Measurements from ENCODE around the gene LYST.

DNA sequence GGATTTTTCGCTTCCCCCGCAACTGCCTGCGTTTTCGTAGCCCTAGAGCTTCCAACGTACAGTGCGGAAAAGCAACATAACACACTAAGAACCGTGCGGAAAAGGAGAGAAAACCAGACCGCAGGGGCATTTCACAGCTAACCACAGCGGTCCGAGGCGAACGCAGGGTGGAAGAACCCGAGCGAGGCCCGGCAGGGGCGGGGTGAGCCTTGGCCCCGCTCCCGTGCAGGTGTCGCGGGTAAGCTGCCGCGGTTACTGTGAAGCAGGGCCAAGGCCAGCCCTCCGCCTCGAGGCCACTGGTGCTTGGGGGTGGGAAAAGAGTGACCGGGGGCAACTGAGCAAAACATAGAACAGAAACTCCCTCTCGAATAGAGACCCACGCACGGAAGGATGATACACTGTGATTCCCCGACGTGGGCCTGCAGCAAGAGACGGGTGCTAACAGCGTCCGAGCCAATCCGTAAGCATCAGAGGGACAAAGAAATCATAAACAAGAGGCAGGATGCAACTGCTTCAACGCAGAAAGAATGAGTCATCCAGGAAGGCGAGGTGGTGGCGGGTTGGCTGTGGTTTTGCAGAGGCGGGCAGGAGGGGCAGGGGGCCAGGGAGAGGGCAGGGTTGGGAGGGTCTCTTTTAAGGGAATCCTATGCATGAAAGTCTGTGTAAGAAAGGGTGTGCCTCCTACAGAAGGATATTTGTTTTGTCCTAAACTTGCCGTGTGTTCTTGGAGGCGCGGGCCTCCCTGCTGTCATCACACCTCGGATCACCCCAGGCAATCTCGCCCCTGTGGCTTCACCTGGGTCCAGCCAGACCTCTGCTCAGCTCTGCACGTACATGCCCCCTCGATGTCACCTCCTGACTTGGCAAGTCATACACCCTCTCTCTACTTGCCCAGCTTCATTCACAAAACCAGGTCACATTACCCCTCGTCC lies 224.4 kb downstream of the LYST start:
- TF ChIP-seq, protein P1, sequence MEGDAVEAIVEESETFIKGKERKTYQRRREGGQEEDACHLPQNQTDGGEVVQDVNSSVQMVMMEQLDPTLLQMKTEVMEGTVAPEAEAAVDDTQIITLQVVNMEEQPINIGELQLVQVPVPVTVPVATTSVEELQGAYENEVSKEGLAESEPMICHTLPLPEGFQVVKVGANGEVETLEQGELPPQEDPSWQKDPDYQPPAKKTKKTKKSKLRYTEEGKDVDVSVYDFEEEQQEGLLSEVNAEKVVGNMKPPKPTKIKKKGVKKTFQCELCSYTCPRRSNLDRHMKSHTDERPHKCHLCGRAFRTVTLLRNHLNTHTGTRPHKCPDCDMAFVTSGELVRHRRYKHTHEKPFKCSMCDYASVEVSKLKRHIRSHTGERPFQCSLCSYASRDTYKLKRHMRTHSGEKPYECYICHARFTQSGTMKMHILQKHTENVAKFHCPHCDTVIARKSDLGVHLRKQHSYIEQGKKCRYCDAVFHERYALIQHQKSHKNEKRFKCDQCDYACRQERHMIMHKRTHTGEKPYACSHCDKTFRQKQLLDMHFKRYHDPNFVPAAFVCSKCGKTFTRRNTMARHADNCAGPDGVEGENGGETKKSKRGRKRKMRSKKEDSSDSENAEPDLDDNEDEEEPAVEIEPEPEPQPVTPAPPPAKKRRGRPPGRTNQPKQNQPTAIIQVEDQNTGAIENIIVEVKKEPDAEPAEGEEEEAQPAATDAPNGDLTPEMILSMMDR (IDR thresholded peaks at IDR 0.05; ENCODE audit: poor library complexity, severe bottlenecking) = no peak
- TF ChIP-seq SMC3 (conservative IDR thresholded peaks at IDR 0.05; ENCODE audit: poor library complexity) (no peak), RAD21 (conservative IDR thresholded peaks at IDR 0.05) (no peak), POLR2AphosphoS5 (IDR thresholded peaks at IDR 0.05) (no peak), TAF1 (IDR thresholded peaks at IDR 0.05; ENCODE audit: low read depth) (no peak)
- TF ChIP-seq, protein P2, sequence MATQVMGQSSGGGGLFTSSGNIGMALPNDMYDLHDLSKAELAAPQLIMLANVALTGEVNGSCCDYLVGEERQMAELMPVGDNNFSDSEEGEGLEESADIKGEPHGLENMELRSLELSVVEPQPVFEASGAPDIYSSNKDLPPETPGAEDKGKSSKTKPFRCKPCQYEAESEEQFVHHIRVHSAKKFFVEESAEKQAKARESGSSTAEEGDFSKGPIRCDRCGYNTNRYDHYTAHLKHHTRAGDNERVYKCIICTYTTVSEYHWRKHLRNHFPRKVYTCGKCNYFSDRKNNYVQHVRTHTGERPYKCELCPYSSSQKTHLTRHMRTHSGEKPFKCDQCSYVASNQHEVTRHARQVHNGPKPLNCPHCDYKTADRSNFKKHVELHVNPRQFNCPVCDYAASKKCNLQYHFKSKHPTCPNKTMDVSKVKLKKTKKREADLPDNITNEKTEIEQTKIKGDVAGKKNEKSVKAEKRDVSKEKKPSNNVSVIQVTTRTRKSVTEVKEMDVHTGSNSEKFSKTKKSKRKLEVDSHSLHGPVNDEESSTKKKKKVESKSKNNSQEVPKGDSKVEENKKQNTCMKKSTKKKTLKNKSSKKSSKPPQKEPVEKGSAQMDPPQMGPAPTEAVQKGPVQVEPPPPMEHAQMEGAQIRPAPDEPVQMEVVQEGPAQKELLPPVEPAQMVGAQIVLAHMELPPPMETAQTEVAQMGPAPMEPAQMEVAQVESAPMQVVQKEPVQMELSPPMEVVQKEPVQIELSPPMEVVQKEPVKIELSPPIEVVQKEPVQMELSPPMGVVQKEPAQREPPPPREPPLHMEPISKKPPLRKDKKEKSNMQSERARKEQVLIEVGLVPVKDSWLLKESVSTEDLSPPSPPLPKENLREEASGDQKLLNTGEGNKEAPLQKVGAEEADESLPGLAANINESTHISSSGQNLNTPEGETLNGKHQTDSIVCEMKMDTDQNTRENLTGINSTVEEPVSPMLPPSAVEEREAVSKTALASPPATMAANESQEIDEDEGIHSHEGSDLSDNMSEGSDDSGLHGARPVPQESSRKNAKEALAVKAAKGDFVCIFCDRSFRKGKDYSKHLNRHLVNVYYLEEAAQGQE (IDR thresholded peaks at IDR 0.05; ENCODE audit: borderline replicate concordance) = no peak

Data from neural cell (in vitro differentiated cells).